RWPE2 (cell line): ENCODE data around the gene SOX6.

Experiments
- ATAC-seq: fragments of 200-7000 bp; cut with Tn5 transposase; 3 replicates; pipeline ENCODE4 v1.9.1; 2021; ENCODE audit warnings: low read depth
- DNase-seq: peaks from one replicate; pipeline ENCODE4 v3.0.0-alpha.2; 2020; ENCODE audit warnings: low spot score
- H3K27ac ChIP-seq: fragments of 450-650 bp; 2 replicates; pipeline ENCODE4 v1.5.1; 2017; ENCODE audit warnings: mild to moderate bottlenecking; ENCODE audit not compliant: poor library complexity, severe bottlenecking
- H3K27me3 ChIP-seq: fragments of 250-450 bp; sonication (Bioruptor Pico); 2 replicates; pipeline ENCODE4 v1.5.1; 2021; ENCODE audit warnings: mild to moderate bottlenecking, moderate library complexity; ENCODE audit not compliant: insufficient read depth, poor library complexity, severe bottlenecking
- H3K36me3 ChIP-seq: fragments of 250-450 bp; sonication (Bioruptor Pico); 2 replicates; pipeline ENCODE4 v1.5.1; 2020; ENCODE audit warnings: low read depth, mild to moderate bottlenecking, moderate library complexity
- H3K4me1 ChIP-seq: fragments of 250-450 bp; sonication (Bioruptor Pico); 2 replicates; pipeline ENCODE4 v1.5.1; 2021; ENCODE audit warnings: mild to moderate bottlenecking, moderate library complexity; ENCODE audit not compliant: insufficient read depth, poor library complexity, severe bottlenecking
- H3K4me3 ChIP-seq: fragments of 250-450 bp; sonication (Bioruptor Pico); 2 replicates; pipeline ENCODE4 v1.5.1; 2021; ENCODE audit warnings: mild to moderate bottlenecking, moderate library complexity; ENCODE audit not compliant: severe bottlenecking
- H3K9me3 ChIP-seq: fragments of 250-450 bp; sonication (Bioruptor Pico); 2 replicates; pipeline ENCODE4 v1.5.1; 2021; ENCODE audit warnings: mild to moderate bottlenecking, moderate library complexity; ENCODE audit not compliant: severe bottlenecking
- CTCF ChIP-seq: fragments of 450-650 bp; IDR thresholded peaks from one replicate; pipeline ENCODE4 v1.5.1; 2017; ENCODE audit warnings: mild to moderate bottlenecking, moderate library complexity; ENCODE audit not compliant: poor library complexity, severe bottlenecking

The SOX6 gene

GRCh38 chr11:16127732-16128131 lies 228.6 kb downstream of the SOX6 start:
- ATAC-seq (no peak), DNase-seq (no peak)
- no peaks in the 10 kb centered on the region for H3K4me1 ChIP-seq
- no peak for TF ChIP-seq CTCF
- H3K27me3 ChIP-seq = no peaks in the 10 kb centered on the region
- H3K27ac ChIP-seq = no peak overlapping the region
- no peaks in the 10 kb centered on the region for H3K36me3 ChIP-seq
- H3K4me3 ChIP-seq = no peak overlapping the region
- no peaks in the 10 kb centered on the region for H3K9me3 ChIP-seq

- no peak overlapping the region for H3K4me3 ChIP-seq
- H3K4me1 ChIP-seq = no peaks in the 10 kb centered on the region
- H3K9me3 ChIP-seq = no peaks in the 10 kb centered on the region
- ATAC-seq (no peak), DNase-seq (no peak)
- no peaks in the 10 kb centered on the region for H3K36me3 ChIP-seq
- H3K27me3 ChIP-seq = no peaks in the 10 kb centered on the region
- H3K27ac ChIP-seq = no peak overlapping the region
- no peak for TF ChIP-seq CTCF
Observed at GRCh38 chr11:16126362-16126761, 230.0 kb downstream of the SOX6 start.

GRCh38 chr11:16125796-16126195 lies 230.6 kb downstream of the SOX6 start:
- no peak overlapping the region for H3K27ac ChIP-seq
- H3K4me3 ChIP-seq = no peak overlapping the region
- TF ChIP-seq CTCF = no peak
- H3K36me3 ChIP-seq = no peaks in the 10 kb centered on the region
- no peaks in the 10 kb centered on the region for H3K9me3 ChIP-seq
- DNase-seq (no peak), ATAC-seq (no peak)
- H3K4me1 ChIP-seq = no peaks in the 10 kb centered on the region
- no peaks in the 10 kb centered on the region for H3K27me3 ChIP-seq

- no peak for ATAC-seq
- no peaks in the 10 kb centered on the region for H3K4me1 ChIP-seq
- no peak overlapping the region for H3K4me3 ChIP-seq
- no peaks in the 10 kb centered on the region for H3K9me3 ChIP-seq
- DNase-seq = no peak
- no peaks in the 10 kb centered on the region for H3K36me3 ChIP-seq
- TF ChIP-seq CTCF = no peak
- H3K27me3 ChIP-seq = no peaks in the 10 kb centered on the region
- no peak overlapping the region for H3K27ac ChIP-seq
Observed at GRCh38 chr11:16124390-16124789, 232.0 kb downstream of the SOX6 start.

- Histone ChIP-seq H3K27ac (no peak overlapping the region), H3K36me3 (no peaks in the 10 kb centered on the region), H3K9me3 (no peaks in the 10 kb centered on the region), H3K27me3 (no peaks in the 10 kb centered on the region), H3K4me3 (no peak overlapping the region), H3K4me1 (no peaks in the 10 kb centered on the region)
- no peak for TF ChIP-seq CTCF
- ATAC-seq = no peak
- no peak for DNase-seq
Observed at GRCh38 chr11:16121853-16122252, 234.5 kb downstream of the SOX6 start.
